Measurements from ENCODE around the gene ELP4.

ELP4 gene

GRCh38 chr11:31780078-31780477 lies 270.5 kb downstream of the ELP4 start:
- DNase-seq (ENCODE audit: low spot score) = no peak

GRCh38 chr11:31780480-31780971 lies 271.0 kb downstream of the ELP4 start:
- no peak for DNase-seq (ENCODE audit: low spot score)

GRCh38 chr11:31782257-31782656 lies 272.7 kb downstream of the ELP4 start:
- no peak for DNase-seq (ENCODE audit: low spot score)

GRCh38 chr11:31783252-31783651 lies 273.7 kb downstream of the ELP4 start:
- DNase-seq (ENCODE audit: low spot score) = no peak

- DNase-seq (ENCODE audit: low spot score) = no peak
These were observed 275.0 kb downstream of the ELP4 start for GRCh38 chr11:31784611-31785010.

- no peak for DNase-seq (ENCODE audit: low spot score)
These were observed 277.6 kb downstream of the ELP4 start for GRCh38 chr11:31786996-31787685.

GRCh38 chr11:31788085-31788484 lies 278.5 kb downstream of the ELP4 start:
- no peak for DNase-seq (ENCODE audit: low spot score)

- no peak for DNase-seq (ENCODE audit: low spot score)
These were observed 281.1 kb downstream of the ELP4 start for GRCh38 chr11:31790649-31791048.

GRCh38 chr11:31792036-31792435 lies 282.5 kb downstream of the ELP4 start:
- no peak for DNase-seq (ENCODE audit: low spot score)

- no peak for DNase-seq (ENCODE audit: low spot score)
These were observed 282.9 kb downstream of the ELP4 start for GRCh38 chr11:31792456-31792855.

GRCh38 chr11:31793264-31793663 lies 283.7 kb downstream of the ELP4 start:
- no peak for DNase-seq (ENCODE audit: low spot score)

- DNase-seq (ENCODE audit: low spot score) = no peak
These were observed 285.0 kb downstream of the ELP4 start for GRCh38 chr11:31794548-31794947.

- DNase-seq (ENCODE audit: low spot score) = no peak
These were observed 286.3 kb downstream of the ELP4 start for GRCh38 chr11:31795706-31796498.

GRCh38 chr11:31796499-31797189 lies 287.1 kb downstream of the ELP4 start:
- no peak for DNase-seq (ENCODE audit: low spot score)

- DNase-seq (ENCODE audit: low spot score) = no peak
These were observed 287.9 kb downstream of the ELP4 start for GRCh38 chr11:31797190-31798056.

- no peak for DNase-seq (ENCODE audit: low spot score)
These were observed 288.5 kb downstream of the ELP4 start for GRCh38 chr11:31798057-31798553.

GRCh38 chr11:31798554-31799434 lies 289.2 kb downstream of the ELP4 start:
- no peak for DNase-seq (ENCODE audit: low spot score)

- no peak for DNase-seq (ENCODE audit: low spot score)
These were observed 290.1 kb downstream of the ELP4 start for GRCh38 chr11:31799435-31800397.
